Esophagus squamous epithelium (tissue), 5 donors: Measurements from ENCODE around the gene RNF17. TPM values are rescaled to one million over a fixed set of nuclear protein-coding genes. Genes with fewer than 3 reads are reported as not detected.

ENCODE experiments used
- DNase-seq: peaks from one replicate; lab custom pipeline; 2025; lab: John Stamatoyannopoulos, UW
- H3K27ac ChIP-seq, 4 donors: fragments of 200-600 bp; sonication (generic); one replicate each; pipeline ENCODE4 v1.5.1; 2016 to 2019; ENCODE audit warnings: mild to moderate bottlenecking in 1 of 4
- H3K27me3 ChIP-seq, 4 donors: fragments of 200-600 bp; sonication (generic); 1 replicate in 3 of 4; 2 replicates in 1 of 4; pipeline versions ENCODE4 v1.5.1 to v1.6.0; 2017 to 2021; ENCODE audit warnings: antibody characterized with exemption in 1 of 4
- H3K36me3 ChIP-seq, 3 donors: fragments of 200-600 bp; sonication (generic); one replicate each; pipeline ENCODE4 v1.5.1; 2016 to 2019
- H3K4me1 ChIP-seq, 3 donors: fragments of 200-600 bp; sonication (generic); one replicate each; pipeline ENCODE4 v1.5.1; 2017 to 2019
- H3K4me3 ChIP-seq, 4 donors: fragments of 200-600 bp; sonication (generic); 1 replicate in 3 of 4; 2 replicates in 1 of 4; pipeline ENCODE4 v1.5.1; 2016 to 2019; ENCODE audit warnings: mild to moderate bottlenecking in 2 of 4, moderate library complexity in 1 of 4
- H3K9me3 ChIP-seq, 3 donors: fragments of 200-600 bp; sonication (generic); one replicate each; pipeline ENCODE4 v1.5.1; 2016 to 2019
- CTCF ChIP-seq, 6 experiments: fragments of 450-650 bp in 4 of 6; fragments of 200-600 bp in 2 of 6; sonication (generic) in 2 of 6; IDR thresholded peaks; one replicate each; pipeline ENCODE4 v1.5.1; 2016 to 2019; ENCODE audit warnings: antibody characterized with exemption in 6 of 6, mild to moderate bottlenecking in 4 of 6, moderate library complexity in 4 of 6
- POLR2A ChIP-seq, 4 donors: fragments of 450-650 bp; IDR thresholded peaks; one replicate each; pipeline ENCODE4 v1.6.1; 2017; ENCODE audit warnings: antibody characterized with exemption in 4 of 4, mild to moderate bottlenecking in 4 of 4, moderate library complexity in 3 of 4
- WGBS, 2 donors: methylation state at CpG; one replicate each; pipeline ENCODE4 v1.1.5; 2018; 5-methylcytosine and 5-hydroxymethylcytosine counted together
- intact Hi-C: fragments of 100-400 bp; cut with DNase I; formaldehyde crosslinking; loops from one replicate; pipeline ENCODE4 v1.15.0; 2022
- total RNA-seq, 4 donors: library from RNA; depleted of rRNA; stranded (reverse); fragments of >200 nt; gene quantifications; one replicate each; pipeline ENCODE4 v1.1.0, GENCODE V29; 2016
- donor health status: DM: yes; HTN: yes; CAD: no.

The RNF17 gene
- total RNA-seq, 4 donors from 2014 or later: 0.38 TPM; not detected in 3

DNA sequence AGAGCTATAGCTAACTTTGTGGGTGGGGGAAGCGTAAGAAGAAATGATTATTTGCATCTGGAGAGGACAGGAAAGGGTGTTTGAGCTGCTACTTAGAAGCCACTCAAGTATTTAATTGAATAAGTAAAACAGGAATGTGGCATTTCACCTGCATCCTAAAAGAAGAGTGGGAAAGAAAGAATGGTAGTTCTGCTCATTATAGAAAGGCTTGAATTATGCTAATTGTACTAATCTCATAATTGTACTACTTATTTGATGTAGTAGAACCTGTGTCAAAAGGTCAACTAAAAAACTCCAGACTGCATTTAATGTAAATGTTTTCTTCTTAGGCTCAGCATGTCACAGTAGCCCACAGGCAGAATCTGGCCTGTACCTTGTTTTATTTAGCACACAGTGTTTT, 113.6 kb downstream of the RNF17 start:
- TF ChIP-seq POLR2A (IDR thresholded peaks at IDR 0.05) (no peak), CTCF (IDR thresholded peaks at IDR 0.05) (no peak)

DNA sequence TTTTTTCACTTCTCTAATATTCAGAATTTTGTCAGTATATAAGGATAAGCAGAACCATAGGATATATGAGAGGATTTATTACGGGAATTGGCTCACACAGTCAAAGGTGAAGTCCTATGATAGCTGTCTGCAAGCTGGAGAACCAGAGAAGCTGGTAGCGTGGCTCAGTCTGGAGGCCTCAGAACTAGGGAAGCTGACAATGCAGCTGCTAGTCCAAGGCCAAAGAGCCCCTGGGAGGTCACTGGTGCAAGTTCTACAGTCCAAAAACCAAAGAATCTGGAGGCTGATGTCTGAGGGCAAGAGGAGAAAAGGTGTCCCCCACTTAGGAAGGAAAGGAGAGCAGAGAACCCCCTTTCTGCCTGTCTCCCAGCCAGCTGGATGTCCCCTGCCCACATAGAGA, 114.4 kb downstream of the RNF17 start:
- Histone ChIP-seq H3K27ac (no peak overlapping the region), H3K4me1 (no peaks in the 10 kb centered on the region), H3K27me3 (peaks cover 0 to 19% (median 0%) of the 10 kb centered on the region in 4 donors), H3K36me3 (peaks cover 0 to 2% (median 0%) of the 10 kb centered on the region in 3 donors), H3K4me3 (no peak overlapping the region), H3K9me3 (no peaks in the 10 kb centered on the region)
- no peak for DNase-seq
- intact Hi-C loops: no loop called here
- 77 to 94% methylated on average over 2 of the region's 2 CpGs for WGBS, 2 donors
- TF ChIP-seq POLR2A (IDR thresholded peaks at IDR 0.05) (no peak), CTCF (IDR thresholded peaks at IDR 0.05) (no peak)

More for the DNA sequence above, 113.6 kb downstream of the RNF17 start:
- no peak overlapping the region for H3K4me3 ChIP-seq
- H3K27me3 ChIP-seq: peaks cover 0 to 19% (median 0%) of the 10 kb centered on the region in 4 donors
- no peak overlapping the region for H3K27ac ChIP-seq
- DNase-seq: no peak
- intact Hi-C loops: no loop called here
- H3K36me3 ChIP-seq: no peaks in the 10 kb centered on the region
- 74 to 90% methylated on average over 1 of the region's 1 CpG for WGBS, 2 donors
- no peaks in the 10 kb centered on the region for H3K4me1 ChIP-seq
- H3K9me3 ChIP-seq: no peaks in the 10 kb centered on the region

DNA sequence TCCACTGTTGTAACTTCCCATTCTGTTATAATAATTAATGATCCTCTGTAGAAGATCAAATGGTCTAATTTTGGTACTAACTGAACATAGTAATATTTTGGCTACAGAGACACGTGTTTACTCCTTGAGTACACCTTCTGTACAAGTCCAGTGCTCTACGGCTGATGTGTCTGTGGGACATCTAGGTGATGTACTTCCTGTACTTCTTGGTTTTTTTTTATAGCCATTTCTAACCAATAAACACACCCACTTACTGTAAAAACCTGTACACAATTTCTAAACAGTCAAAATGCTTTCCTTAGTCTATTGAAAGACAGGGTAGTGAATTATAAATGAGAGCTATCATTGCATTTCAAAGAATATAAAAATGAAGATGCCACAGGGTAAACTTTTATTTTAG, 118.7 kb downstream of the RNF17 start:
- no peaks in the 10 kb centered on the region for H3K4me1 ChIP-seq
- intact Hi-C loops: no loop called here
- TF ChIP-seq CTCF (IDR thresholded peaks at IDR 0.05) (no peak), POLR2A (IDR thresholded peaks at IDR 0.05) (no peak)
- no peak for DNase-seq
- H3K9me3 ChIP-seq: no peaks in the 10 kb centered on the region
- no peaks in the 10 kb centered on the region for H3K27me3 ChIP-seq
- no peak overlapping the region for H3K27ac ChIP-seq
- peaks cover 0 to 36% (median 0%) of the 10 kb centered on the region in 3 donors for H3K36me3 ChIP-seq
- 80 to 82% methylated on average over 2 of the region's 2 CpGs for WGBS, 2 donors
- no peak overlapping the region for H3K4me3 ChIP-seq

GRCh38 chr13:24887759-24888158, 123.8 kb downstream of the RNF17 start:
- WGBS, 2 donors: 78 to 92% methylated on average over 6 of the region's 6 CpGs
- Histone ChIP-seq H3K4me1 (no peaks in the 10 kb centered on the region), H3K27ac (no peak overlapping the region), H3K27me3 (no peaks in the 10 kb centered on the region), H3K36me3 (peaks cover 0 to 71% (median 0%) of the 10 kb centered on the region in 3 donors), H3K9me3 (no peaks in the 10 kb centered on the region), H3K4me3 (no peak overlapping the region)
- no peak for DNase-seq
- intact Hi-C loops: no loop called here
- TF ChIP-seq POLR2A (IDR thresholded peaks at IDR 0.05) (no peak), CTCF (IDR thresholded peaks at IDR 0.05) (no peak)

DNA sequence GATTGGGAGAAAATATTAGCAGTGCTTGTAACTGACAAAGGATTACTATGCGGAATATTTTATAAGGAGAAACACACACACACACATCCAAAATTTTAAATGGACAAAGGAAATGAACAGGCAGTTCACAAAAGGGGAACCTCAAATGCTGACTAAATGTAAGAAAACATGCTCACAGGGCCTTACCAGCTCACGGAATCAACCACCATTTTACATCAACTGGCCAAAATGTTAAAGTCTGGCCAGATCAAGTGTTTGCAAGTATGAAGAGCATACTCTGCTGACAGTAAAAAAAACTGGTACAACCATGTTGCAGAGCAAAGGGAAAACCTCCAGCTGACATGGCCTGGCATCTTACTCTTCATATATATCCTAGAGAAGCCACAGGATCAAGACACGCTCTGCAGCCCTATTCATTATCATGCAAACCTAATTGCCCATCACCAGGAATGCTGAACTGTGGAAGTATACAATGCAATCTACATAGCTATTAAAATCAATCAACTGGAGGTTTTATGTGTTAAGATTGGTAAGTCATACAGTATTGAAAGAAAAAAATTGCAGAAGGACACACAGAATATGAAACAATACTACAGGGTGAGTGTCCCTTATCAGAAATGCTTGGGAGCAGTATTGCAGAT, 124.4 kb downstream of the RNF17 start:
- WGBS, 2 donors: 90 to 92% methylated on average over 3 of the region's 3 CpGs
- TF ChIP-seq POLR2A (IDR thresholded peaks at IDR 0.05) (no peak), CTCF (IDR thresholded peaks at IDR 0.05) (no peak)
- H3K4me3 ChIP-seq: no peak overlapping the region
- H3K27ac ChIP-seq: no peak overlapping the region
- H3K27me3 ChIP-seq: no peaks in the 10 kb centered on the region
- H3K4me1 ChIP-seq: no peaks in the 10 kb centered on the region
- no peaks in the 10 kb centered on the region for H3K9me3 ChIP-seq
- DNase-seq: no peak
- intact Hi-C loops: no loop called here
- peaks cover 0 to 71% (median 0%) of the 10 kb centered on the region in 3 donors for H3K36me3 ChIP-seq
